ENCODE data around the gene DPH2.

DPH2 gene

GRCh38 chr1:43977376-43978263 lies 7.8 kb downstream of the DPH2 start:
- Histone ChIP-seq H3K36me3 (ENCODE audit: control insufficient read depth, insufficient read depth, low read length) (peaks cover 6% of the 10 kb centered on the region), H3K9me3 (ENCODE audit: control insufficient read depth, insufficient read depth, low read length) (no peaks in the 10 kb centered on the region), H3K27me3 (ENCODE audit: control insufficient read depth, insufficient read depth, low read length) (no peaks in the 10 kb centered on the region), H3K27ac (ENCODE audit: low read length) (no peak overlapping the region), H3K4me1 (ENCODE audit: control insufficient read depth, insufficient read depth, low read length) (peaks cover 4% of the 10 kb centered on the region; the same call in 1 of the 2 replicates), H3K4me3 (ENCODE audit: low read length) (no peak overlapping the region)
- WGBS (ENCODE audit: insufficient coverage, insufficient read length): no CpG with 5 or more reads among the region's 9 CpGs
- DNase-seq (ENCODE audit: low read depth, low spot score): no peak

DNA sequence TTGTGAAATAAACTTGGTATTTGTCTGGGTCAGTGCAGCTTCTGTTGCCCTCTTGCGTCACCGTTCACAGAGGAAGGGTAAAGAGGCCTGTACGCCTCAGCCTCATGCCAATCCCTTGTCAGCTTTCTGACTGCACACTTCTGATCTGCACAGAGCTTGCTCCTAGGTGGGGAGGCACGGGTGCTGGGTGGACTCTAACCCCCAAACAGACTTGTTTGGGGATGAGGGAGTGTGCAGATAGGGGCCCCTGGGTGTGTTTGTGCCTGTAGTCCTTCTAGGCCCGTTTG lies 8.4 kb downstream of the DPH2 start:
- Histone ChIP-seq H3K36me3 (ENCODE audit: control insufficient read depth, insufficient read depth, low read length) (peaks cover 5% of the 10 kb centered on the region; the same call in 1 of the 2 replicates), H3K4me3 (ENCODE audit: low read length) (no peak overlapping the region), H3K27me3 (ENCODE audit: control insufficient read depth, insufficient read depth, low read length) (no peaks in the 10 kb centered on the region), H3K27ac (ENCODE audit: low read length) (no peak overlapping the region), H3K9me3 (ENCODE audit: control insufficient read depth, insufficient read depth, low read length) (no peaks in the 10 kb centered on the region), H3K4me1 (ENCODE audit: control insufficient read depth, insufficient read depth, low read length) (peaks cover 4% of the 10 kb centered on the region; the same call in 1 of the 2 replicates)
- no CpG with 5 or more reads among the region's 5 CpGs for WGBS (ENCODE audit: insufficient coverage, insufficient read length)
- DNase-seq (ENCODE audit: low read depth, low spot score): no peak

GRCh38 chr1:43978551-43979260 lies 8.9 kb downstream of the DPH2 start, which contains the start of gene B4GALT2:
Gene B4GALT2, plus strand, starts transcription at chr1:43979210. Its CDS starts 1,951 bp downstream, at chr1:43981161.
- peaks cover 5% of the 10 kb centered on the region; the same call in 1 of the 2 replicates for H3K36me3 ChIP-seq (ENCODE audit: control insufficient read depth, insufficient read depth, low read length)
- peaks cover 4% of the 10 kb centered on the region; the same call in 1 of the 2 replicates for H3K4me1 ChIP-seq (ENCODE audit: control insufficient read depth, insufficient read depth, low read length)
- WGBS (ENCODE audit: insufficient coverage, insufficient read length): no CpG with 5 or more reads among the region's 54 CpGs
- H3K4me3 ChIP-seq (ENCODE audit: low read length): peak within 1 kb of the TSS; percentile 55
- no peaks in the 10 kb centered on the region for H3K9me3 ChIP-seq (ENCODE audit: control insufficient read depth, insufficient read depth, low read length)
- H3K27ac ChIP-seq (ENCODE audit: low read length): no peak within 1 kb of the TSS
- H3K27me3 ChIP-seq (ENCODE audit: control insufficient read depth, insufficient read depth, low read length): no peaks in the 10 kb centered on the region
- DNase-seq (ENCODE audit: low read depth, low spot score): no peak

GRCh38 chr1:43979261-43979527 lies 9.4 kb downstream of the DPH2 start:
- H3K27me3 ChIP-seq (ENCODE audit: control insufficient read depth, insufficient read depth, low read length): no peaks in the 10 kb centered on the region
- H3K9me3 ChIP-seq (ENCODE audit: control insufficient read depth, insufficient read depth, low read length): no peaks in the 10 kb centered on the region
- peaks cover 4% of the 10 kb centered on the region; the same call in 1 of the 2 replicates for H3K4me1 ChIP-seq (ENCODE audit: control insufficient read depth, insufficient read depth, low read length)
- H3K36me3 ChIP-seq (ENCODE audit: control insufficient read depth, insufficient read depth, low read length): peaks cover 5% of the 10 kb centered on the region; the same call in 1 of the 2 replicates
- peak overlapping the region; percentile 55; the same call in 1 of the 2 replicates for H3K4me3 ChIP-seq (ENCODE audit: low read length)
- no peak for DNase-seq (ENCODE audit: low read depth, low spot score)
- no CpG with 5 or more reads among the region's 45 CpGs for WGBS (ENCODE audit: insufficient coverage, insufficient read length)
- no peak overlapping the region for H3K27ac ChIP-seq (ENCODE audit: low read length)

GRCh38 chr1:43979528-43980254 lies 9.9 kb downstream of the DPH2 start:
- no peak for DNase-seq (ENCODE audit: low read depth, low spot score)
- no CpG with 5 or more reads among the region's 45 CpGs for WGBS (ENCODE audit: insufficient coverage, insufficient read length)

GRCh38 chr1:43980255-43981134 lies 10.7 kb downstream of the DPH2 start:
- Histone ChIP-seq H3K27me3 (ENCODE audit: control insufficient read depth, insufficient read depth, low read length) (no peaks in the 10 kb centered on the region), H3K4me1 (ENCODE audit: control insufficient read depth, insufficient read depth, low read length) (peaks cover 4% of the 10 kb centered on the region; the same call in 1 of the 2 replicates), H3K9me3 (ENCODE audit: control insufficient read depth, insufficient read depth, low read length) (no peaks in the 10 kb centered on the region), H3K36me3 (ENCODE audit: control insufficient read depth, insufficient read depth, low read length) (peaks cover 12% of the 10 kb centered on the region; the same call in 1 of the 2 replicates), H3K4me3 (ENCODE audit: low read length) (peak overlapping the region; percentile 55; the same call in 1 of the 2 replicates), H3K27ac (ENCODE audit: low read length) (no peak overlapping the region)
- DNase-seq (ENCODE audit: low read depth, low spot score): no peak
- no CpG with 5 or more reads among the region's 13 CpGs for WGBS (ENCODE audit: insufficient coverage, insufficient read length)

More at GRCh38 chr1:43979528-43980254, 9.9 kb downstream of the DPH2 start:
- no peaks in the 10 kb centered on the region for H3K27me3 ChIP-seq (ENCODE audit: control insufficient read depth, insufficient read depth, low read length)
- peaks cover 6% of the 10 kb centered on the region; the same call in 1 of the 2 replicates for H3K36me3 ChIP-seq (ENCODE audit: control insufficient read depth, insufficient read depth, low read length)
- peaks cover 4% of the 10 kb centered on the region; the same call in 1 of the 2 replicates for H3K4me1 ChIP-seq (ENCODE audit: control insufficient read depth, insufficient read depth, low read length)
- H3K27ac ChIP-seq (ENCODE audit: low read length): no peak overlapping the region
- H3K4me3 ChIP-seq (ENCODE audit: low read length): peak overlapping the region; percentile 55; the same call in 1 of the 2 replicates
- no peaks in the 10 kb centered on the region for H3K9me3 ChIP-seq (ENCODE audit: control insufficient read depth, insufficient read depth, low read length)

- no CpG with 5 or more reads among the region's 20 CpGs for WGBS (ENCODE audit: insufficient coverage, insufficient read length)
- Histone ChIP-seq H3K4me1 (ENCODE audit: control insufficient read depth, insufficient read depth, low read length) (peaks cover 2% of the 10 kb centered on the region; the same call in 1 of the 2 replicates), H3K27ac (ENCODE audit: low read length) (no peak overlapping the region), H3K27me3 (ENCODE audit: control insufficient read depth, insufficient read depth, low read length) (no peaks in the 10 kb centered on the region), H3K9me3 (ENCODE audit: control insufficient read depth, insufficient read depth, low read length) (no peaks in the 10 kb centered on the region), H3K4me3 (ENCODE audit: low read length) (no peak overlapping the region), H3K36me3 (ENCODE audit: control insufficient read depth, insufficient read depth, low read length) (peaks cover 13% of the 10 kb centered on the region; the same call in 1 of the 2 replicates)
- no peak for DNase-seq (ENCODE audit: low read depth, low spot score)
Observed at GRCh38 chr1:43981135-43981491, 11.3 kb downstream of the DPH2 start.

DNA sequence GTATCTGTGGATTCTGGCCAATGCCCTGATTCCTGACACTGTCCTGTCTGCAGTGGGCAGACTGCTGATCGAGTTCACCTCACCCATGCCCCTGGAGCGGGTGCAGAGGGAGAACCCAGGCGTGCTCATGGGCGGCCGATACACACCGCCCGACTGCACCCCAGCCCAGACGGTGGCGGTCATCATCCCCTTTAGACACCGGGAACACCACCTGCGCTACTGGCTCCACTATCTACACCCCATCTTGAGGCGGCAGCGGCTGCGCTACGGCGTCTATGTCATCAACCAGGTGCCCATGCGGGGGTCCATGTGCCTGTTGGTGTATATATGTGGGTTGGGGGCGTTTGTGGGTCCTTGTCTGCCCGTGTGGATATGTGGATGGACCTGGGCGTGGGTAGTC lies 11.8 kb downstream of the DPH2 start:
- no peak overlapping the region for H3K4me3 ChIP-seq (ENCODE audit: low read length)
- H3K27ac ChIP-seq (ENCODE audit: low read length): no peak overlapping the region
- peaks cover 2% of the 10 kb centered on the region; the same call in 1 of the 2 replicates for H3K4me1 ChIP-seq (ENCODE audit: control insufficient read depth, insufficient read depth, low read length)
- H3K36me3 ChIP-seq (ENCODE audit: control insufficient read depth, insufficient read depth, low read length): peaks cover 12% of the 10 kb centered on the region; the same call in 1 of the 2 replicates
- no peaks in the 10 kb centered on the region for H3K27me3 ChIP-seq (ENCODE audit: control insufficient read depth, insufficient read depth, low read length)
- WGBS (ENCODE audit: insufficient coverage, insufficient read length): no CpG with 5 or more reads among the region's 20 CpGs
- no peak for DNase-seq (ENCODE audit: low read depth, low spot score)
- H3K9me3 ChIP-seq (ENCODE audit: control insufficient read depth, insufficient read depth, low read length): no peaks in the 10 kb centered on the region

GRCh38 chr1:43982241-43982640 lies 12.4 kb downstream of the DPH2 start:
- Histone ChIP-seq H3K9me3 (ENCODE audit: control insufficient read depth, insufficient read depth, low read length) (no peaks in the 10 kb centered on the region), H3K4me3 (ENCODE audit: low read length) (no peak overlapping the region), H3K36me3 (ENCODE audit: control insufficient read depth, insufficient read depth, low read length) (peaks cover 12% of the 10 kb centered on the region; the same call in 1 of the 2 replicates), H3K4me1 (ENCODE audit: control insufficient read depth, insufficient read depth, low read length) (peaks cover 2% of the 10 kb centered on the region; the same call in 1 of the 2 replicates), H3K27ac (ENCODE audit: low read length) (no peak overlapping the region), H3K27me3 (ENCODE audit: control insufficient read depth, insufficient read depth, low read length) (no peaks in the 10 kb centered on the region)
- WGBS (ENCODE audit: insufficient coverage, insufficient read length): no CpG with 5 or more reads among the region's 8 CpGs
- DNase-seq (ENCODE audit: low read depth, low spot score): no peak
